NK-92 treated with Interleukin-12 subunit alpha and Interleukin-12 subunit beta, amount 100 ng/mL, for 24 hours (cell line): ENCODE data around the gene AP2M1.
"Not testable (repeated sequence)": the region's sequence is repeated elsewhere in the genome, so short reads cannot be mapped to it uniquely, and the experiment has no call there.

ENCODE experiments used
- DNase-seq: peaks from one replicate; lab custom pipeline; 2025; lab: John Stamatoyannopoulos, UW

Gene AP2M1

GRCh38 chr3:184157206-184157605 is 17.4 kb upstream of the AP2M1 start:
- no peak for DNase-seq

- no peak for DNase-seq
These were observed 16.3 kb upstream of the AP2M1 start for GRCh38 chr3:184158404-184158803.

GRCh38 chr3:184160456-184160855 is 14.2 kb upstream of the AP2M1 start:
- no peak for DNase-seq

GRCh38 chr3:184162571-184163070 is 12.0 kb upstream of the AP2M1 start:
- not testable (repeated sequence) for DNase-seq

GRCh38 chr3:184164648-184165330 is 9.9 kb upstream of the AP2M1 start:
- DNase-seq = no peak

GRCh38 chr3:184165543-184165942 is 9.1 kb upstream of the AP2M1 start:
- DNase-seq = no peak

GRCh38 chr3:184166671-184167070 is 8.0 kb upstream of the AP2M1 start:
- DNase-seq = no peak

GRCh38 chr3:184167786-184168185 is 6.9 kb upstream of the AP2M1 start:
- no peak for DNase-seq

GRCh38 chr3:184168363-184169120 is 6.1 kb upstream of the AP2M1 start:
- DNase-seq = no peak

GRCh38 chr3:184169896-184170875 is 4.5 kb upstream of the AP2M1 start:
- DNase-seq = no peak

- no peak for DNase-seq
These were observed 3.1 kb upstream of the AP2M1 start for GRCh38 chr3:184171562-184171961.

- DNase-seq = no peak
These were observed 1.8 kb upstream of the AP2M1 start for GRCh38 chr3:184172681-184173373.

- no peak for DNase-seq
These were observed 1.3 kb upstream of the AP2M1 start for GRCh38 chr3:184173374-184173722.

- no peak for DNase-seq
These were observed 390 bp upstream of the AP2M1 start for GRCh38 chr3:184174284-184174645.

GRCh38 chr3:184175506-184175905 is 851 bp downstream of the AP2M1 start:
- no peak for DNase-seq

- no peak for DNase-seq
These were observed 1.3 kb downstream of the AP2M1 start for GRCh38 chr3:184175981-184176376.

- no peak for DNase-seq
These were observed 2.0 kb downstream of the AP2M1 start for GRCh38 chr3:184176377-184177330.

GRCh38 chr3:184177331-184177731 is 2.7 kb downstream of the AP2M1 start:
- no peak for DNase-seq

- no peak for DNase-seq
These were observed 3.2 kb downstream of the AP2M1 start for GRCh38 chr3:184177767-184178306.

GRCh38 chr3:184178521-184179138 is 4.0 kb downstream of the AP2M1 start:
- DNase-seq = no peak
